Mammary epithelial cell (primary cell): ENCODE data around the gene MMP24.

Experiments
- CTCF ChIP-seq, 2 donors: IDR thresholded peaks in 1 of 2; conservative IDR thresholded peaks in 1 of 2; 2 replicates each; pipeline ENCODE4 v1.5.1; 2011 to 2012; ENCODE audit warnings: inconsistent platforms in 2 of 2, low read length in 2 of 2, mild to moderate bottlenecking in 2 of 2, control low read depth in 1 of 2, low read depth in 1 of 2; ENCODE audit not compliant: insufficient read depth in 1 of 2; ENCODE audit errors: extremely low read depth in 1 of 2
- EZH2 ChIP-seq: IDR thresholded peaks from 2 replicates; pipeline ENCODE4 v1.6.1; 2012; ENCODE audit warnings: low read length, inconsistent platforms, borderline replicate concordance

- TF ChIP-seq CTCF (conservative IDR thresholded peaks at IDR 0.05 in 1 of 2, IDR thresholded peaks at IDR 0.05 in 1 of 2; ENCODE audit: extremely low read depth in 1 of 2, insufficient read depth in 1 of 2, low read depth in 1 of 2, low read length in 2 of 2), result no peak
- no peak for TF ChIP-seq EZH2
Measured at GRCh38 chr20:35200267-35200666, 26.2 kb upstream of the MMP24 start.
